Activated B cell treated with CpG ODN at 0.5 μM for 24 hours (primary cell): ENCODE measurements around the gene GPR101. TPM values are rescaled to one million over a fixed set of nuclear protein-coding genes. Genes with fewer than 3 reads are reported as not detected.
"Not testable (repeated sequence)": the region's sequence is repeated elsewhere in the genome, so short reads cannot be mapped to it uniquely, and the experiment has no call there.

Experiments used
- ATAC-seq: fragments of 200-7000 bp; cut with Tn5 transposase; one replicate; pipeline ENCODE4 v1.10.0; 2021; ENCODE audit warnings: low read depth, mild to moderate bottlenecking, moderate library complexity
- CTCF ChIA-PET: fragments of 350-600 bp; sonication (Branson Sonifier 250); formaldehyde crosslinking; loops from one replicate; lab custom pipeline; 2021; ENCODE audit warnings: antibody characterized with exemption; lab: Charles Lee
- POLR2A ChIA-PET: fragments of 350-600 bp; sonication (Branson Sonifier 250); formaldehyde crosslinking; loops from one replicate; lab custom pipeline; 2021; ENCODE audit warnings: antibody characterized with exemption; lab: Charles Lee
- DNase-seq: peaks from one replicate; pipeline ENCODE4 v3.0.0; 2022
- H3K27ac Mint-ChIP-seq: one replicate; pipeline ENCODE4 v1.8.0; 2020; ENCODE audit warnings: mixed read lengths
- H3K27me3 Mint-ChIP-seq: one replicate; pipeline ENCODE4 v1.8.0; 2021; ENCODE audit warnings: mixed read lengths
- H3K36me3 Mint-ChIP-seq: one replicate; pipeline ENCODE4 v1.8.0; 2021; ENCODE audit warnings: low read depth, mixed read lengths
- H3K4me1 Mint-ChIP-seq: one replicate; pipeline ENCODE4 v1.8.0; 2021; ENCODE audit warnings: mixed read lengths
- H3K4me3 Mint-ChIP-seq: one replicate; pipeline ENCODE4 v1.8.0; 2020; ENCODE audit warnings: mild to moderate bottlenecking, mixed read lengths
- H3K9me3 Mint-ChIP-seq: one replicate; pipeline ENCODE4 v1.8.0; 2020; ENCODE audit warnings: mixed read lengths
- intact Hi-C: fragments of 100-400 bp; cut with micrococcal nuclease; formaldehyde crosslinking; loops from one replicate; pipeline ENCODE4 v1.15.1; 2024
- total RNA-seq: library from RNA; stranded (reverse); gene quantifications from 2 replicates; pipeline ENCODE4 v1.2.3, GENCODE V29; 2022
- TF ChIP-seq, protein P1 (sequence below): fragments of 200-600 bp; IDR thresholded peaks from one replicate; pipeline ENCODE4 v1.8.0; 2022; ENCODE audit warnings: antibody characterized with exemption, mild to moderate bottlenecking

Gene GPR101
- total RNA-seq, 1 donor from 2014 or later: not detected

DNA sequence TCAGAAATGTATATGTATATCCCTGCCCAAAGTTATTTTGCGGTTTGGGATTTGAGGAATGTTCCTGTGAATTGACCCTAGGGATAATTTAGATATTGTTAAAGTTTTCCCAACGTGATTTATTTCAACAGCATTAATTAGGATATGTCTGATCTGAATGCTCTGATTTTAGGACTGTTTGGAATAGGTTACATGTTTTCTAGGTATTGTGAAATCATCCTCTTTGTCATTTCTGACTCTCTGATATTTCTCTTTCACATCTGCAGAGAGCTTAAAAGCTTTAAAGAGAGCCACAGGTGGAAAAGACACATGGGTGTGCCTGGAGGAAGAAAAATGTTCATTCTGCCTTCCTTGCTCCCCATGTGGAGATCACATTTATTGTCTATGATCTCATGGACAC, 5.1 kb downstream of the GPR101 start:
- Mint-ChIP-seq H3K9me3 (no peaks in the 10 kb centered on the region), H3K27me3 (peaks cover 21% of the 10 kb centered on the region), H3K4me1 (peaks cover 6% of the 10 kb centered on the region), H3K4me3 (no peak overlapping the region), H3K36me3 (no peaks in the 10 kb centered on the region), H3K27ac (no peak overlapping the region)
- TF ChIP-seq, protein P1, sequence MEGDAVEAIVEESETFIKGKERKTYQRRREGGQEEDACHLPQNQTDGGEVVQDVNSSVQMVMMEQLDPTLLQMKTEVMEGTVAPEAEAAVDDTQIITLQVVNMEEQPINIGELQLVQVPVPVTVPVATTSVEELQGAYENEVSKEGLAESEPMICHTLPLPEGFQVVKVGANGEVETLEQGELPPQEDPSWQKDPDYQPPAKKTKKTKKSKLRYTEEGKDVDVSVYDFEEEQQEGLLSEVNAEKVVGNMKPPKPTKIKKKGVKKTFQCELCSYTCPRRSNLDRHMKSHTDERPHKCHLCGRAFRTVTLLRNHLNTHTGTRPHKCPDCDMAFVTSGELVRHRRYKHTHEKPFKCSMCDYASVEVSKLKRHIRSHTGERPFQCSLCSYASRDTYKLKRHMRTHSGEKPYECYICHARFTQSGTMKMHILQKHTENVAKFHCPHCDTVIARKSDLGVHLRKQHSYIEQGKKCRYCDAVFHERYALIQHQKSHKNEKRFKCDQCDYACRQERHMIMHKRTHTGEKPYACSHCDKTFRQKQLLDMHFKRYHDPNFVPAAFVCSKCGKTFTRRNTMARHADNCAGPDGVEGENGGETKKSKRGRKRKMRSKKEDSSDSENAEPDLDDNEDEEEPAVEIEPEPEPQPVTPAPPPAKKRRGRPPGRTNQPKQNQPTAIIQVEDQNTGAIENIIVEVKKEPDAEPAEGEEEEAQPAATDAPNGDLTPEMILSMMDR: no peak
- DNase-seq: no peak
- ChIA-PET CTCF (no interaction called here), POLR2A (no interaction called here)
- intact Hi-C loops: no loop called here
- no peak for ATAC-seq

DNA sequence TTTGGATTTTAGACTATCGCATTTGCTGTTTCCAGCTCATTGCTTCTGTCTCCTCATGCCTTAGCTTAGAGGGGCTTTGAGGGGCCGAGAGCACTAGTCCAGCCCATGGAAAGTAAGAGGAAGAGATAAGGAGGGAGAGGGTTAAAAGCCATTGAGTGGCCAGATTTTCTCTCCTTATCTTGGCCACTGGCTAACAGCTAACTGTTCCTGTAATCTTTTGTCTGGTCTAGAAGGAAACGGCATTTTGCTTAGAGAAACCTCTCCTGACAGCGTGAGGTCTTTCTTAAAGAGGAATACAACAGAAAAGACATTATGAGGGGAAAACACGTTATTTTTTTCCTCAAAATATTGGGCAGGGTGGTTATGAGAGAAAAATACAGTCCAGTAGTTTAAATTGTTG, 7.9 kb downstream of the GPR101 start:
- TF ChIP-seq, protein P1: no peak
- peaks cover under 1% of the 10 kb centered on the region for H3K4me1 Mint-ChIP-seq

DNA sequence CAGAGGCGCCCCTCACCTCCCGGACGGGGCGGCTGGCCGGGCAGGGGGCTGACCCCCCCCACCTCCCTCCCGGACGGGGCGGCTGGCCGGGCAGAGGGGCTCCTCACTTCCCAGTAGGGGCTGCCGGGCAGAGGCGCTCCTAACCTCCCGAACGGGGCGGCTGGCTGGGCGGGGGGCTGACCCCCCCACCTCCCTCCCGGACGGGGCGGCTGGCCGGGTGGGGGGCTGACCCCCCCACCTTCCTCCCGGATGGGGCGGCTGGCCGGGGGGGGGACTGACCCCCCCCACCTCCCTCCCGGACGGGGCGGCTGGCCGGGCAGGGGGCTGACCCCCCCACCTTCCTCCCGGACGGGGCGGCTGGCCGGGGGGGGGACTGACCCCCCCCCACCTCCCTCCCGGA, 33.6 kb downstream of the GPR101 start:
- intact Hi-C loops, CTCF ChIA-PET, H3K9me3 Mint-ChIP-seq, H3K27ac Mint-ChIP-seq, H3K4me3 Mint-ChIP-seq, DNase-seq, H3K4me1 Mint-ChIP-seq, H3K27me3 Mint-ChIP-seq, H3K36me3 Mint-ChIP-seq, ATAC-seq, POLR2A ChIA-PET: not testable (repeated sequence)

More for the DNA sequence above, 7.9 kb downstream of the GPR101 start:
- H3K9me3 Mint-ChIP-seq: no peaks in the 10 kb centered on the region
- ChIA-PET POLR2A (no interaction called here), CTCF (no interaction called here)
- DNase-seq: no peak
- H3K4me3 Mint-ChIP-seq: no peak overlapping the region
- H3K27me3 Mint-ChIP-seq: peaks cover 16% of the 10 kb centered on the region
- intact Hi-C loops: no loop called here
- no peaks in the 10 kb centered on the region for H3K36me3 Mint-ChIP-seq
- ATAC-seq: no peak
- H3K27ac Mint-ChIP-seq: no peak overlapping the region

DNA sequence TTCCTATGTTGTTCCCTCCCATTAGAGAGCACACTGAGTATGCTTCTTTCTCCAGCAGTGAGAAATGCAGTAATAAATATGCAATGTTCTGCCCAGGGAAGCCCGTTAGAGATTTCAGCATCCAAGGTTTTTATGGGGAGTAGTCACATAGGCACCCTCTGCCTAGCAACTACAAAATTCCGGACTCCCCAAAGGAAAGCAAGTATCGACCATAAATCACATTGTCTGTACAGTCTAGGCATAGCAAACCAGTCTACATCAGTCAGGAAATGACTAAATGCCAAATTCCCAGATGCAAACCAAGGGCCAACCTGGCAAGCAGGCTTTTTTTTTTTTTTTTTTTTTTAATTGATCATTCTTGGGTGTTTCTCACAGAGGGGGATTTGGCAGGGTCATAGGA, 34.8 kb downstream of the GPR101 start:
- DNase-seq: no peak
- H3K36me3 Mint-ChIP-seq: no peaks in the 10 kb centered on the region
- ChIA-PET POLR2A (no interaction called here), CTCF (no interaction called here)
- H3K27ac Mint-ChIP-seq: no peak overlapping the region
- H3K4me3 Mint-ChIP-seq: no peak overlapping the region
- no peaks in the 10 kb centered on the region for H3K4me1 Mint-ChIP-seq
- no peaks in the 10 kb centered on the region for H3K27me3 Mint-ChIP-seq
- intact Hi-C loops: no loop called here
- no peak for ATAC-seq
- TF ChIP-seq, protein P1: no peak
- no peaks in the 10 kb centered on the region for H3K9me3 Mint-ChIP-seq

Other genes with a start within 250 kb of the GPR101 start
- 259 and 260 TPM in 2 replicates for gene RBMX, start 153.3 kb downstream of the GPR101 start, total RNA-seq